ENCODE results near the gene ALDH8A1.

GRCh38 chr6:134950482-134950881, 581 bp upstream of the ALDH8A1 start:
- TF ChIP-seq POLR2A (IDR thresholded peaks at IDR 0.05) (no peak), EP300 (IDR thresholded peaks at IDR 0.05) (no peak), CTCF (IDR thresholded peaks at IDR 0.05) (no peak)
